ENCODE measurements around the gene TFAP2E.

GRCh38 chr1:35590476-35591040 lies 17.4 kb downstream of the TFAP2E start:
- TF ChIP-seq CTCF (IDR thresholded peaks at IDR 0.05; ENCODE audit: low read depth, low read length) (no peak), EZH2phosphoT487 (IDR thresholded peaks at IDR 0.05; ENCODE audit: low read depth) (no peak)
